H54 (cell line): ENCODE measurements around the gene NGFR.

Experiments
- DNase-seq: peaks from one replicate; pipeline ENCODE4 v3.0.0; 2011; ENCODE audit warnings: low spot score, mixed read lengths; ENCODE audit not compliant: insufficient read length
- FAIRE-seq: peaks from 3 replicates; lab custom pipeline; 2011; peaks lifted over from hg19 to GRCh38; lab: Jason Lieb, UNC
- POLR2A ChIP-seq: IDR thresholded peaks from 2 replicates; pipeline ENCODE4 v1.6.1; 2011; ENCODE audit warnings: low read depth, mild to moderate bottlenecking, low read length

The NGFR gene

GRCh38 chr17:49522357-49522890 is 27.3 kb downstream of the NGFR start:
- DNase-seq (no peak), FAIRE-seq (no peak)
- TF ChIP-seq POLR2A = no peak

- FAIRE-seq = no peak
- no peak for TF ChIP-seq POLR2A
Measured at GRCh38 chr17:49523196-49523595, 28.1 kb downstream of the NGFR start.

GRCh38 chr17:49523706-49524472 is 28.8 kb downstream of the NGFR start:
- DNase-seq (peak; percentile 66), FAIRE-seq (no peak)
- no peak for TF ChIP-seq POLR2A

More at GRCh38 chr17:49523196-49523595, 28.1 kb downstream of the NGFR start:
- DNase-seq = no peak

- FAIRE-seq (no peak), DNase-seq (no peak)
- no peak for TF ChIP-seq POLR2A
Measured at GRCh38 chr17:49524473-49525359, 29.6 kb downstream of the NGFR start.

GRCh38 chr17:49525831-49526741 is 31.0 kb downstream of the NGFR start:
- DNase-seq (no peak), FAIRE-seq (no peak)
- TF ChIP-seq POLR2A = no peak

- FAIRE-seq = no peak
- DNase-seq = no peak
- TF ChIP-seq POLR2A = no peak
Measured at GRCh38 chr17:49527927-49528651, 33.0 kb downstream of the NGFR start.

- TF ChIP-seq POLR2A = no peak
- DNase-seq = no peak
- FAIRE-seq = no peak
Measured at GRCh38 chr17:49528966-49529365, 33.9 kb downstream of the NGFR start.

- DNase-seq (no peak), FAIRE-seq (no peak)
- TF ChIP-seq POLR2A = no peak
Measured at GRCh38 chr17:49530118-49530517, 35.0 kb downstream of the NGFR start.

- DNase-seq (no peak), FAIRE-seq (no peak)
- TF ChIP-seq POLR2A = no peak
Measured at GRCh38 chr17:49543860-49544259, 48.8 kb downstream of the NGFR start.

- DNase-seq = no peak
- no peak for TF ChIP-seq POLR2A
- no peak for FAIRE-seq
Measured at GRCh38 chr17:49545007-49545660, 50.0 kb downstream of the NGFR start.

GRCh38 chr17:49545806-49546545 is 50.9 kb downstream of the NGFR start:
- no peak for TF ChIP-seq POLR2A
- FAIRE-seq (no peak), DNase-seq (no peak)
